Measurements from ENCODE around the gene PTPRT. TPM values are rescaled to one million over a fixed set of nuclear protein-coding genes. Genes with fewer than 3 reads are reported as not detected.

PTPRT gene
- total and polyA plus RNA-seq, 12 donors = 0.04 to 0.53 (median 0.22) TPM; not detected in 1

DNA sequence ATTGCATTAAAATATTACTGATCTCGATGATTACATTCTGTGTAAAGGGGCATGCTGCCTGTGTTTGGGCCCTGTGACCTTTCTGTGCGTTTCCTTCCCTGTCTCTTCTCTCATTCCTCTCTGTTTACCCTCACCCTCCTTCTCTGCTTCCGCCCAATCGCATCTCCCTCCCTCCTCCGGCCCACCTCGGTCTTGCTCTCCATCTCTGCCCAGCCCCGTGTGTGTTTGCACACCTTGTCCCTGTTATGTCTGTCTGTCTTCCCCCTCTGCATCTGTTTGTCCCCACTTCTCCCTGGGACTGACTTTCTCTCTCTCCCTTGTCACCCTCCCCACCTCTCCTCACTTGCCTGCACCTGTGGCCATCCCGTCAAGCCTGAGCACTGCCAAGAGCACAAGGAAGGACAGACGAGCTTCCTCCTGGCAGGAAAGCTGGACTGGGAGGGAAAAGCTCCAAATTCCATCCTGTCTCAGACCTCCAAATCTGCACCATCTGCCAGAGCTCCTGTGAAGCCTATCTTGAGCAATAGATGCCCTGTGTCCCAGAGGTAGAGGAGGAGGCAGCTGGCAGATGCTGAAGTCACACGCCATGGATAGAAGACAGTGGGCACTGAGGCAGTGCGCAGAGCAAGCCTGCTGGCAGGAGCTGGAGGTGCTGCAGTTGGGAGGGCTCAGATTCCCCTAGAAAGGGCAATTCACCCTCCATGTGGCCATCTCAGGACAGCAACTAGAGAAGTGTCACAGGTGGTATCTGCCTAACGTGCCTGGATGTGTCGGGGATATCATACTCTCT is 172.3 kb downstream of the PTPRT start:
- Histone ChIP-seq H3K4me1 (no peaks in the 10 kb centered on the region), H3K9me3 (no peaks in the 10 kb centered on the region), H3K36me3 (no peaks in the 10 kb centered on the region), H3K27me3 (peaks cover 0 to 11% (median 0%) of the 10 kb centered on the region in 7 donors), H3K4me3 (no peak overlapping the region), H3K27ac (no peak overlapping the region)
- no peak for DNase-seq
- intact Hi-C loops (cut with DNase I) = no loop called here
- no peak for ATAC-seq
- WGBS, 2 donors = 46 to 50% methylated on average over 13 of the region's 13 CpGs
- TF ChIP-seq, protein P1, sequence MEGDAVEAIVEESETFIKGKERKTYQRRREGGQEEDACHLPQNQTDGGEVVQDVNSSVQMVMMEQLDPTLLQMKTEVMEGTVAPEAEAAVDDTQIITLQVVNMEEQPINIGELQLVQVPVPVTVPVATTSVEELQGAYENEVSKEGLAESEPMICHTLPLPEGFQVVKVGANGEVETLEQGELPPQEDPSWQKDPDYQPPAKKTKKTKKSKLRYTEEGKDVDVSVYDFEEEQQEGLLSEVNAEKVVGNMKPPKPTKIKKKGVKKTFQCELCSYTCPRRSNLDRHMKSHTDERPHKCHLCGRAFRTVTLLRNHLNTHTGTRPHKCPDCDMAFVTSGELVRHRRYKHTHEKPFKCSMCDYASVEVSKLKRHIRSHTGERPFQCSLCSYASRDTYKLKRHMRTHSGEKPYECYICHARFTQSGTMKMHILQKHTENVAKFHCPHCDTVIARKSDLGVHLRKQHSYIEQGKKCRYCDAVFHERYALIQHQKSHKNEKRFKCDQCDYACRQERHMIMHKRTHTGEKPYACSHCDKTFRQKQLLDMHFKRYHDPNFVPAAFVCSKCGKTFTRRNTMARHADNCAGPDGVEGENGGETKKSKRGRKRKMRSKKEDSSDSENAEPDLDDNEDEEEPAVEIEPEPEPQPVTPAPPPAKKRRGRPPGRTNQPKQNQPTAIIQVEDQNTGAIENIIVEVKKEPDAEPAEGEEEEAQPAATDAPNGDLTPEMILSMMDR (IDR thresholded peaks at IDR 0.05) = no peak

DNA sequence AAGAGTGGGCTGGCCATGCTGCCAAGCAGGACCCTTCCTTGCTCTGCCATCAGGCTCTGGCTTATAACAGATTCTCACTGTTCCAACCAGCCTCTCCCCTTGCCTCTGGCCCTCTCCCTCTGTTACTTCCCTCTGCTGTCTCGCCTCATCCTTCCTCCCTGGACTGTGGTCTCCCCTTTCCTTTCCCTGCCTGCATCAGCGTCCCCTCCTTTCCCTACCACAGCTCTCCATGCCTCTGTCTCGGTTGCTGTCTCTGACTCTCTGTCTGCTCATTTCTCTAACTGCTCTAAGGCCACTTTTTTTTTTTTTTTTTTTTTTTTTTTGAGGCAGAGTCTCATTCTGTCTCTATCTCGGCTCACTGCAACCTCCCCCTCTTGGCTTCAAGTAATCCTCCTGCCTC is 173.4 kb downstream of the PTPRT start:
- peaks cover 0 to 11% (median 0%) of the 10 kb centered on the region in 7 donors for H3K27me3 ChIP-seq
- ATAC-seq (no peak), DNase-seq (no peak)
- TF ChIP-seq, protein P1 (IDR thresholded peaks at IDR 0.05) = no peak
- no peaks in the 10 kb centered on the region for H3K9me3 ChIP-seq
- H3K4me3 ChIP-seq = no peak overlapping the region
- intact Hi-C loops (cut with DNase I) = no loop called here
- H3K36me3 ChIP-seq = no peaks in the 10 kb centered on the region
- H3K4me1 ChIP-seq = no peaks in the 10 kb centered on the region
- H3K27ac ChIP-seq = no peak overlapping the region
- WGBS, 2 donors = 57 to 59% methylated on average over 4 of the region's 4 CpGs

DNA sequence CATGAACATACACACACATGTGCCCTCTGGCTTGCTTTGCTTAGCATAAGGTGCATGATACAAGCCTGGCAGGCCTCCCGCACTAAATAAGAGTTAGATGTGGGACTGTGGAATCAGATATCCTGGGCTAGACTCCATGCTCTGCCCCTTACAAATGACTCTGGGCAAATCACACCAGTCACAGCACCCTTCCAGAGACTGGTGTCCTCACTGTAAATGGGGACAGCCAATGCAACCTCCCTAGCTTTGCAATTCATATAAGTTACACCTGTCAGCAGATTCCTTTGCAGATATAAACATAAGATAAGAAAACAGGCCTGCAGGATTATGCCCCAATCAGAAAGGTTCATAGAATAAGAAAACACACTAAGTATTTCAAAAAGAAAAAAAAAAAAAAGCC is 174.1 kb downstream of the PTPRT start:
- Histone ChIP-seq H3K27me3 (peaks cover 0 to 11% (median 0%) of the 10 kb centered on the region in 7 donors), H3K27ac (no peak overlapping the region), H3K4me1 (no peaks in the 10 kb centered on the region), H3K4me3 (no peak overlapping the region), H3K9me3 (no peaks in the 10 kb centered on the region), H3K36me3 (no peaks in the 10 kb centered on the region)
- intact Hi-C loops (cut with DNase I) = no loop called here
- TF ChIP-seq, protein P1 (IDR thresholded peaks at IDR 0.05) = no peak
- WGBS, 2 donors = 92 to 100% methylated on average over 1 of the region's 1 CpG
- no peak for ATAC-seq
- DNase-seq = no peak

DNA sequence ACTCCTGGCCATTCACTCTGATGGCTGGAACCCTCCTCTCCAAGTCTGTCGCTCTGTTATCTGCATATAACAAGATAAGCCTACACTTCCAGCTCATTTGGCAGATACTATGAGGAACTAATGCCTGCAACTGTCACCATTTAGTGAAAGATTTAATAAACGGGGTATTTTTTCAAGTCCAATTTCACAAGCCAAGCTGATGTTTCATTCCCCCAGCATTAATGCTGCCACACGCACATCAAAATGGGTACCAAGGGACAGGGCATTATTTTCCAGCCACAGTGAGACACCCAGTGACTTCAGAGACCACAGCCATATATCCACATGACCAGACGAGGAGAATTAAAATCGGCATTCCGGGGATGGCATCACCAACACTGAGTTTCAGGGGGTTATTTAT is 175.5 kb downstream of the PTPRT start:
- no peak overlapping the region for H3K27ac ChIP-seq

More for the DNA sequence above, 175.5 kb downstream of the PTPRT start:
- Histone ChIP-seq H3K36me3 (no peaks in the 10 kb centered on the region), H3K4me1 (no peaks in the 10 kb centered on the region), H3K27me3 (peaks cover 0 to 11% (median 0%) of the 10 kb centered on the region in 7 donors), H3K9me3 (no peaks in the 10 kb centered on the region), H3K4me3 (no peak overlapping the region)
- DNase-seq = no peak
- 65 to 72% methylated on average over 6 of the region's 6 CpGs for WGBS, 2 donors
- no peak for ATAC-seq
- TF ChIP-seq, protein P1 (IDR thresholded peaks at IDR 0.05) = no peak
- intact Hi-C loops (cut with DNase I) = no loop called here

Measured in heart right ventricle (tissue), 16 donors.